Epithelial cell of proximal tubule (primary cell): ENCODE data around the gene RIPK4. TPM values are rescaled to one million over a fixed set of nuclear protein-coding genes. Genes with fewer than 3 reads are reported as not detected.

Source experiments
- DNase-seq: peaks from one replicate; pipeline ENCODE4 v3.0.0-alpha.2; 2011; ENCODE audit warnings: low read depth
- H3K4me3 ChIP-seq: 2 replicates; pipeline ENCODE4 v1.5.1; 2011; ENCODE audit warnings: low read depth, mild to moderate bottlenecking, low read length
- CTCF ChIP-seq: conservative IDR thresholded peaks from 2 replicates; pipeline ENCODE4 v1.5.1; 2012; ENCODE audit warnings: low read depth, mild to moderate bottlenecking, low read length
- total RNA-seq: library from RNA; depleted of rRNA; stranded (reverse); fragments of >200 nt; gene quantifications from 2 replicates; pipeline ENCODE4 v1.2.3, GENCODE V29; 2015

Gene RIPK4
- 20.2 and 23.4 TPM in 2 replicates for total RNA-seq

- no peak for TF ChIP-seq CTCF
- peak; percentile 83 for DNase-seq
- H3K4me3 ChIP-seq = peak within 1 kb of the TSS; percentile 90
These were observed at the start of gene RIPK4 for GRCh38 chr21:41766883-41767605. RIPK4 (minus strand) TSS chr21:41767052; CDS start chr21:41767041, 11 bp downstream.

- H3K4me3 ChIP-seq = no peak overlapping the region
These were observed 49.1 kb upstream of the RIPK4 start for GRCh38 chr21:41815652-41816582.

GRCh38 chr21:41813226-41813625, 46.4 kb upstream of the RIPK4 start:
- no peak overlapping the region for H3K4me3 ChIP-seq
- TF ChIP-seq CTCF = no peak
- no peak for DNase-seq

More at GRCh38 chr21:41815652-41816582, 49.1 kb upstream of the RIPK4 start:
- DNase-seq = no peak
- no peak for TF ChIP-seq CTCF

GRCh38 chr21:41812679-41813078, 45.8 kb upstream of the RIPK4 start:
- no peak for TF ChIP-seq CTCF

GRCh38 chr21:41810597-41810932, 43.7 kb upstream of the RIPK4 start:
- no peak for DNase-seq
- no peak overlapping the region for H3K4me3 ChIP-seq
- no peak for TF ChIP-seq CTCF

More at GRCh38 chr21:41812679-41813078, 45.8 kb upstream of the RIPK4 start:
- DNase-seq = no peak
- no peak overlapping the region for H3K4me3 ChIP-seq

- TF ChIP-seq CTCF = no peak
- no peak overlapping the region for H3K4me3 ChIP-seq
- no peak for DNase-seq
These were observed 43.2 kb upstream of the RIPK4 start for GRCh38 chr21:41809891-41810596.
